ENCODE data around the gene FUOM.
"Not testable (repeated sequence)": the region's sequence is repeated elsewhere in the genome, so short reads cannot be mapped to it uniquely, and the experiment has no call there.

Gene FUOM

GRCh38 chr10:133335246-133336117 is 22.3 kb downstream of the FUOM start:
- peak; percentile 69 to 72 for DNase-seq (ENCODE audit: low read depth in 2 of 2, low spot score in 1 of 2)

DNA sequence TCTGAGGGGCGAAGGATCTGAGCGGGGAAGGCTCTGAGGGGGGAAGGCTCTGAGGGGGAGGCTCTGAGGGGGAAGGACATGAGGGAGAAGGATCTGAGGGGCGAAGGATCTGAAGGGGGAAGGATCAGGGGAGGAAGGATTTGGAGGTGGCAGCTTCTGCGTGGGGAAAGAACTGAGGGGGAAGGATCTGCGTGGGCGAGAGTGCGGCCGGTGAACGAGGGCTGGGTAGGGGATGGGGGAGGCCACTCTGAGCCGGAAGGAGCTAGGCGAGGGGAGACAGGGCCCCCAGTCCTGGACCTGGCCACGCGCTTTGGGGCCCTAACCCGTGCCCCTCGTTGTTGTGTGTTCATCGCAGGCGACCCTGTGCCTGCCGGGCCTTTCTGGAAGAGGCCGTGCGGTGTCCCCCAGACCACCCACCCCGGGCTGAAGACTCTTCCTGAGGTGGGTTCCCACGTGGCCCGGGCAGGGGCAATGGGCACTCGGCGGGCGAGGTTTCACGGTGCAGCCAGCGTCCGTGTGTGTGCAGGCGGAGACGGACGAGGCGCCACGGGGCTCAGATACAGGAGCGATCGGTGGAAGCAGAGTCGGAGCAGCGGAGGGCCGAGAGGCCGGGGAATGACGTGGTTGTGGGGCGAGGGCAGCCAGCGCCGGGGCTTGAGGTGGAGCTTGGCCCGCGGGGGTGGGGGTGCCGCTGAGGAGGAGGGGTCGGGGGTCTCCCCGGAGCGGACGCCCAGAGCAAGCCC is 23.1 kb downstream of the FUOM start:
- DNase-seq (ENCODE audit: low read depth in 2 of 2, low spot score in 1 of 2), result no peak

DNA sequence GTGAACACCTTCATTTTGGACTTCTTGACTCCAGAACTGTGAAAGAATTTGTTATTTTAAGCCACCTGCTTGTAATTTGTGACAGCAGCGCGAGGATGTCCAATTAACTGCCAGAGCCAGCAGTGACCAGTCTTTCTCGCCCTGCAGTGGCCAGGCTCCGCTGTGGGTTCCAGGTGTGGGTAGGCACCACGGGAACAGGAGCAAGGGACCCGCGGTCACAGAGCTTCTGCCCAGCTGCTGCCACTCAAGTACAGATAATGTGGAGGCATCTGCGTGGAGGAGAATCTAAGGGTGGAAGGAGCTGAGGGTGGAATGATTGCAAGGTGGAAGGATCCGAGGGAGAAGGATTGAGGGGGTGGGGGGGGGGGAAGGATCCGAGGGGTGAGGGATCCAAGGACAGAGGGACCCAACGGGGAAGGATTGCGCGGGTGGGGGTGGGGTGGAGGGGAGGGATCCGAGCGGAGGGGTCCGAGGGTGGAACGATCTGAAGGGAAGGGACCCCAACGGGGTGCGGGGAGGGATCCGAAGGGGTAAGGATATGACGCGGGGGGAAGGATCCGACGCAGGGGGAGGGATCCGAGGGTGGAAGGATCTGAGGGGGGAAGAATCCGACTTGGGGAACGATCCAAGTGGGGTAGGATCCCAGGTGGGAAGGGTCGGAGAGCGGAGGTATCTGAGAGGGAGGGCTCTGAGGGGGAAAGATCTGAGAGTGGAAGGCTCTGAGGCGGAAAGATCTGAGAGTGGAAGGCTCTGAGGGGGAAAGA is 24.7 kb downstream of the FUOM start:
- DNase-seq (ENCODE audit: low read depth in 2 of 2, low spot score in 1 of 2), result no peak

DNA sequence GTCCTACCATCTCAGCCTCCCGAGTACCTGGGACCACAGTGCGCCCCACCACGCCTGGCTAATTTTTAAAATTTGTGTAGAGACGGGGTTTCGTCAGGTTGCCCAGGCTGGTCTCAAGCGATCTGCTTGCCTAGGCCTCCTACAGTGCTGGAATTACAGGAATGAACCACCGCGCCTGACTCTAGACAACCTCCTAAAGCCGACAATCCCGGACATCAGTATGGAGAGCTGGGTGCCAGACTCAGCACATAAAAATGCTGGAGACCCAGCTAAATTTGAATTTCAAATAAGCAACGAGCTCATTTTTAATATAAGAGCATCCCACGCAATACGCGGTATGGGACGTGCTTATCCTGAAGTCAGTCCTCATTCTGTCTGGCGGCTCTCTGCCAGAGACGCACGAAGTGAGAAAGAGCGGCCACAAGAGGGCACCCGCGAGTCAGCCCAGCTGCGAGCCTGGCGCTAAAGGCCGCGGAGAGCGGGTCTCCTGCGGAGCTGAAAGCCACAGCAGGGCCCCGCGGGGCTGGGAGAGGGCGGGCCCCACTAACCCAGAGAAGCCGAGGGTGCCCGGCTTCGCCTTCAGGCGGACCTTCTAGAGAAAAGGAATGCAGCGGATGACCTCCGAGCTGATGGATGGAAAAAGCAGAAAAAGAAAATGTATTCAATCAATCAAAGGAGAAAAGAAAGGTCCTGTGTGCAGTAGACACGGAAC is 28.2 kb downstream of the FUOM start:
- DNase-seq (ENCODE audit: low read depth in 2 of 2, low spot score in 1 of 2), result peak; percentile 74 to 80

GRCh38 chr10:133328358-133329343 is 29.2 kb downstream of the FUOM start:
- DNase-seq (ENCODE audit: low read depth in 2 of 2, low spot score in 1 of 2), result no peak

DNA sequence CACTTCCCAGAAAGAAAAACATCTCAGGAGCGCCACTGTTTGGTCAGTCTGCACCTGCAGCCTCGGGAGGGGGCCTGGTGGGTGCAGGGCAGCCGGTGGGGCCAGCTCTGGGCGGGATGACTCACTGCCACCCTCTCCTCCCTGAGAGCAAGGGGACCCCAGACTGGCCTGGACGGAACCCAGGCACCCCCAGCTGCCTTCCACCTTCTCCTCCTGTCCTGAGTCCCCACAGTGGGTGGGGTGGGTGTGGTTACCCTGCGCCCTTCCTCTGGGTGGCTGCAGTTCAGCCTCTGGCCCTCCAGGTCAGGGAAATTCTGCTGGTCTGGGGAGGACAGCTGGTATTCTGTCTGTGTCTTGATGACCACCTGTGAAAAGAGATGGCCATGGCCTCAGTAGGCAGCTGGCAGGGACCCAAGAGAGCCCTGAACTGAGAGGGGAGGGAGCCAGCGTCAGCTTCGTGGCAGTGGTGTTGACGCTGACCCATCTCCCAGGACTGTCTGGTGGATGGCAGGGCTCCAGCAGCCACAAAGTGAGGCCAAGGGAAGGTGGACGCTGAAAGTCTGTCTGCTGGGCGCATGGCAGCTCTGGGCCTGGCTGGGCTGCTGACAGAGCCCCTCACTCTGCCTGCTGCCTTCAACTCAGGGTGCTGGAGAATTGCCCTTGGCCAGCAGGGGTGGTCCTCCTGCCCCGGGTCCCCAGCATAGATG is 30.0 kb downstream of the FUOM start:
- DNase-seq (ENCODE audit: low read depth in 2 of 2, low spot score in 1 of 2), result no peak

GRCh38 chr10:133326745-133327650 is 30.8 kb downstream of the FUOM start:
- DNase-seq (ENCODE audit: low read depth in 2 of 2, low spot score in 1 of 2), result no peak

DNA sequence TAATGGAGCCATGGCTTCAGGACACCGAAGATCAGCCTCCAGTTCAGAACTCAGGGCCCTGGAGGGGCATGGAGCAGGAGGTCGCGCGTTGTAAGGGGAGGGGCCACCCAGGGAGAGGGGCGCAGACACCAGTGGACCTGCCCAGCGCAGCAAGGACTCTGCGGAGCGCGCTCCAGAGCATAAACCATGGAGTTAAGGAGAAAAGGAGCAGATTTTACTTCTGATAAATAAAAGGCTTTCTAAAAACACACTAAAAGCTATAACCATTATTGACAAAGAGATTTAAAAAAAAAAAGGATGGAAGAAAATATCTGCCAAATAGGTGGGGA is 31.6 kb downstream of the FUOM start:
- DNase-seq (ENCODE audit: low read depth in 2 of 2, low spot score in 1 of 2), result no peak

DNA sequence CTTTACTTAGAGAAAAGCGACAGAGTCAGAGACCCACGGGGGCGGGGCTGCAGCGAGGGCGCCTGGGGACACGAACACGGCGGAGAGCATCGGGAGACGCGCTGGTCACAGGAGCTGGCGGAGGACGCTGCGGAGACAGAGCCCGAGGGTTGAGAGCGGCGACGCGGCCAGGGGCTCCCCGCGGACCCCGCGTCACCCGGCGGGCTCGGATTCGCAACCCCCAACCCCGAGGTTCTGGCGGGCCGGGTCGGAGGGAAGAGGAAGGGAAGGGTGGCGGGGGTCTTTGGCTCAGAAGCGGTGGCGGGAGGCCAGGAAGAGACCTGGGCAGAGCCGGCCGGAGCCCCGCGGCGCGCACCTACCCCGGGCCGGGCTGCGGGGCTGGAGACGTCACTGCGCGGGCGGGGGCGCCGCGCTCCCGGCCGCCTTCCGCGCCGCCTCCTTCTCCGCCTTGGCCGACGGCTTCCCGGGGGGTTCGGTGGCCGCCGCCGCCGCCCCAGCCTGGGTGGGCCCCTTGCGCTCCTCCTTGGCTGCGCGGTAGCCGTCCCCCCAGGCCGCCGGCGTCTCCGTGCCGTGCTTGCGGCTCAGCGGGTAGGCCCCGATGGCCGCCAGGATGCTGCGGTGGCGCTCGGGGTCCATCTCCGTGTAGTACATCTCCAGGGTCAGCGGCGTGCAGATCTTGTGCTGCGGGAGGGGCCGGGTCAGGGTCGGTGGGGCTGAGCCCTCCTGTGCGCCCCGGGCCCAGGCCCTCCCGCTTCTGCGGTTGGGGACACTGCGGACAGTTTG is 32.2 kb downstream of the FUOM start:
- DNase-seq (ENCODE audit: low read depth in 2 of 2, low spot score in 1 of 2), result no peak

- DNase-seq (ENCODE audit: low read depth in 2 of 2, low spot score in 1 of 2), result no peak
Observed at GRCh38 chr10:133324857-133325260, 33.0 kb downstream of the FUOM start.

DNA sequence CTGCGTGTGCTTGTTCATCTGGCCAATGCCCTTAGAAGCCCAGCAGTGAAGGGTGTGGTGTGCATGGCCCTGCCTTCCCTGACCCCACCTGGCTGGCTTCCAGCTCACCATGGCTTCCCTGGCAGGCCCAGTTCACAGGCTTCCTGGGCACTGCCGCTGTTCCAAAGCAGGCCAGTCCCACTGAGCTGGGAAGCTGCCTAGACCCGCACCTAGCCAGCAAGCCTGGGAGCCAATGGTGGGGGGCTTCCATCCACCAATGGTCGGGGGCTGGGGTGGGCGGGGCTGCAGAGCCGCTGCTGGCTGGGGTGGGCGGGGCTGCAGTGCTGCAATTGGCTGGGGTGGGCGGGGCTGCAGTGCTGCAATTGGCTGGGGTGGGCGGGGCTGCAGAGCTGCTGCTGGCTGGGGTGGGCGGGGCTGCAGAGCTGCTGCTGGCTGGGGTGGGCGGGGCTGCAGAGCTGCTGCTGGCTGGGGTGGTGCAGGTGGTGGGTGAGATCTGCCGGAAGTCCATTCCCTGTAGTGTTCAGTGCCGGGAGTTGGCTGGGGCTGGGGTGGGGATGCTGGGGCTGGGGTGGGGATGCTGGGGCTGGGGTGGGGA is 33.5 kb downstream of the FUOM start:
- no peak for DNase-seq (ENCODE audit: low read depth in 2 of 2, low spot score in 1 of 2)

DNA sequence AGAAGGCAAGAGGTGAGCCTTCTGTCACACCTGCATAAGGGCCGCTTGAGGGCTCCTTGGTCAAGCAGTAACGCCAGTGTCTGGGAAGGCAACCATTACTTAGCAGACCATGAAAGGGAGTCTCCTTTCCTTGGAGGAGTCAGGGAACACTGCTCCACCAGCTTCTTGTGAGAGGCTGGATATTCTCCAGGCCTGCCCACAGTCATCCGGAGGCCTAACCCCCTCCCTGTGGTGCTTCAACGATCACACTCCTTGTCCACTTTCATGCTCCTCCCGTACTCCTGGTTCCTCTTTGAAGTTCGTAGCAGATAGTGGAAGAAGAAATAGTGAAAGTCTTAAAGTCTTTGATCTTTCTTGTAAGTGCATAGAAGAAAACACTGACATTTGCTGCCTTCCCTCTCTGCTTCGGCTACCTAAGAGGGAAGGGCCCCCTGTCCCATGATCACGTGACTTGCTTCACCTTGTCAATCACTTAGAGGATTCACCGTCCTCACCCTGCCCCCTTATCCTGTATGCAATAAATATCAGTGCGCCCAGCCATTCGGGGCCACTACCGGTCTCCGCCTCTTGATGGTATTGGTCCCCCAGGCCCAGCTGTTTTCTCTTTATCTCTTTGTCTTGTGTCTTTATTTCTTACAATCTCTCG is 35.6 kb downstream of the FUOM start:
- DNase-seq (ENCODE audit: low read depth in 2 of 2, low spot score in 1 of 2), result not testable (repeated sequence)

GRCh38 chr10:133320852-133321422 is 36.9 kb downstream of the FUOM start:
- DNase-seq (ENCODE audit: low read depth in 2 of 2, low spot score in 1 of 2), result not testable (repeated sequence)

DNA sequence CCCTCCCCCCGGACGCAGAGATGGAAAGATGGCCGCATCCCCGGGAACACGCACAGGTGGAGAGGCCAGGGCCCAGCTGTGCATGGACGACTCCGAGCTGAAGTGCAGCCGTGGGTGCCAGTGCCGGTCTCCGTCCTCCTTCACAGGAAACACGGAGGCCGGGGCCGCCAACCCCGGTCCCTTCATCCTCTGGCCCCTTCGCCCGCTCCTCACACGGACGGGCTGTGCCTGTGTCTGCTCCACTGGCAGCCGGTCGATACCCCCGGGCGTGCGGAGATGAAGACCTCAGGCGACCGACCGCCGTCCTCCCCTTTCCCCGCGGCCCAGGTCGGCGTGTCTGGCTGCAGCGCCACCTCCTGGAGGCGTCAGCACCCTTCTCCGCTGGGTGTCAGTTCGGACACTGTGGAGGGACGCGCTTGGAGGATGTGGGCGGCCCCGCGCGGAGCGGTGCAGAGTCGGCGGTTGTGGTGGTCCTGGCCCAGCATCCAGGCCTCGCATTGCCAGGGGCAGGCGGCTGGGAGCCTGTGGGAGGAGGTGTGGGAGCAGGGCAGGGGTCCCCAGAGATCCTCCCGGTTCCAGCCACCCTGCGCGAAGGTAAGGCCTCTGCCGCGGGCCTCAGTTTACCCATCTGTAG is 39.2 kb downstream of the FUOM start:
- peak; percentile 31 to 42 for DNase-seq (ENCODE audit: low read depth in 2 of 2, low spot score in 1 of 2)

- no peak for DNase-seq (ENCODE audit: low read depth in 2 of 2, low spot score in 1 of 2)
Observed at GRCh38 chr10:133316732-133317131, 41.1 kb downstream of the FUOM start.

DNA sequence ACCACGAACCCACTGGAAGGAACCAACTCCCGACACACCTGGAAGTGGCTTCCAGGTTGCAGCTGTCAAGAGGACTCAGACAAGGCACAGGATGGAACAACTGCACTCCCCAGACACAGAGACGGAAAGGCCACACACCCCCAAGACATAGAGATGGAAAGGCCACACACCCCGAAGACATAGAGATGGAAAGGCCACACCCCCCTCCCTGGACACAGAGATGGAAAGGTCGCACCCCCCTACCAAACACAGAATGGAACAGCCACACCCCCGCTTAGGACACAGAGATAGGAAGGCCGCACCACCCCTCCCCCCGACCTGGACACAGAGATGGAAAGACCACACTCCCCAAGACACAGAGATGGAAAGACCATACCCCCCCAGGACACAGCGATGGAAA is 41.6 kb downstream of the FUOM start:
- no peak for DNase-seq (ENCODE audit: low read depth in 2 of 2, low spot score in 1 of 2)
